GM21390 (cell line): Measurements from ENCODE around the gene DGKB.

Source experiments
- ATAC-seq: cut with Tn5 transposase; IDR thresholded peaks from one replicate; pipeline ENCODE4 v1.9.1; 2021; ENCODE audit not compliant: unreplicated experiment

Gene DGKB

GRCh38 chr7:14861456-14861855 lies 41.1 kb downstream of the DGKB start:
- no peak for ATAC-seq

GRCh38 chr7:14859267-14859666 lies 43.3 kb downstream of the DGKB start:
- no peak for ATAC-seq

- no peak for ATAC-seq
These were observed 43.7 kb downstream of the DGKB start for GRCh38 chr7:14858866-14859265.

- ATAC-seq, result no peak
These were observed 44.1 kb downstream of the DGKB start for GRCh38 chr7:14858410-14858809.

- no peak for ATAC-seq
These were observed 47.3 kb downstream of the DGKB start for GRCh38 chr7:14855033-14855794.

- ATAC-seq, result no peak
These were observed 48.1 kb downstream of the DGKB start for GRCh38 chr7:14854471-14854870.

- ATAC-seq, result no peak
These were observed 50.9 kb downstream of the DGKB start for GRCh38 chr7:14851610-14852009.

- no peak for ATAC-seq
These were observed 52.5 kb downstream of the DGKB start for GRCh38 chr7:14850039-14850438.

- no peak for ATAC-seq
These were observed 56.1 kb downstream of the DGKB start for GRCh38 chr7:14846405-14846804.

- no peak for ATAC-seq
These were observed 58.8 kb downstream of the DGKB start for GRCh38 chr7:14843755-14844154.

GRCh38 chr7:14842523-14842922 lies 60.0 kb downstream of the DGKB start:
- ATAC-seq, result no peak

- ATAC-seq, result no peak
These were observed 60.7 kb downstream of the DGKB start for GRCh38 chr7:14841869-14842268.

- no peak for ATAC-seq
These were observed 61.5 kb downstream of the DGKB start for GRCh38 chr7:14841086-14841485.

- ATAC-seq, result no peak
These were observed 63.2 kb downstream of the DGKB start for GRCh38 chr7:14839307-14839706.

GRCh38 chr7:14837216-14837615 lies 65.3 kb downstream of the DGKB start:
- ATAC-seq, result no peak

- no peak for ATAC-seq
These were observed 65.9 kb downstream of the DGKB start for GRCh38 chr7:14836571-14837189.

GRCh38 chr7:14836006-14836405 lies 66.5 kb downstream of the DGKB start:
- no peak for ATAC-seq

- no peak for ATAC-seq
These were observed 67.2 kb downstream of the DGKB start for GRCh38 chr7:14835384-14835783.

- no peak for ATAC-seq
These were observed 67.7 kb downstream of the DGKB start for GRCh38 chr7:14834883-14835282.

- ATAC-seq, result peak; percentile 60
These were observed 68.1 kb downstream of the DGKB start for GRCh38 chr7:14834456-14834855.

GRCh38 chr7:14833707-14834106 lies 68.8 kb downstream of the DGKB start:
- no peak for ATAC-seq

GRCh38 chr7:14828053-14828452 lies 74.5 kb downstream of the DGKB start:
- no peak for ATAC-seq

GRCh38 chr7:14826426-14826825 lies 76.1 kb downstream of the DGKB start:
- ATAC-seq, result no peak
